Gastrocnemius medialis (tissue), 4 donors: Measurements from ENCODE around the gene XIRP1.

Experiments
- POLR2A ChIP-seq, 2 donors: fragments of 450-650 bp; IDR thresholded peaks; one replicate each; pipeline ENCODE4 v1.6.1; 2017; ENCODE audit warnings: antibody characterized with exemption in 2 of 2, mild to moderate bottlenecking in 2 of 2, moderate library complexity in 2 of 2
- TF ChIP-seq, protein P1 (sequence below), 5 experiments: fragments of 450-650 bp in 3 of 5; fragments of 200-600 bp in 2 of 5; sonication (generic) in 2 of 5; IDR thresholded peaks in 4 of 5; conservative IDR thresholded peaks in 1 of 5; 1 replicate in 4 of 5; 2 replicates in 1 of 5; pipeline ENCODE4 v1.5.1; 2016 to 2019; ENCODE audit warnings: antibody characterized with exemption in 5 of 5, mild to moderate bottlenecking in 3 of 5, moderate library complexity in 3 of 5

DNA sequence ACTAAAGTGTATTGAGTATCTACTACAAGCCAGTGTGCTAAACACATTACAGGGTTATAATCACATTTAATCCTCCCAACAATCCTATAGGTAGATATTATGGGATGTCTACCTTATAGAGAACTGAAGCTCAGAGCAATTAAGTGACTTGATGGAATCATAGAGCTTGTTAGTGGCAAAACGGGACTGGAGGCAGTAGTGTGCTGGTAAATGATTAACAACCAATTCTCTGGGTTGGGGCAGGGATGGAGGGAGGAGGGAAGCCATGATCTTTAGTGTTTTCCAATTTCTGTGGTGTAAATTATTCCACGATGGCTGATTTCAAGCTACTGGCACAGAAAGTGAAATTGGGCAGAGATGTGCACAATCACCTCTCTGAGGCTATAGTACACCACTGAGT, 20.5 kb downstream of the XIRP1 start:
- TF ChIP-seq, protein P1, sequence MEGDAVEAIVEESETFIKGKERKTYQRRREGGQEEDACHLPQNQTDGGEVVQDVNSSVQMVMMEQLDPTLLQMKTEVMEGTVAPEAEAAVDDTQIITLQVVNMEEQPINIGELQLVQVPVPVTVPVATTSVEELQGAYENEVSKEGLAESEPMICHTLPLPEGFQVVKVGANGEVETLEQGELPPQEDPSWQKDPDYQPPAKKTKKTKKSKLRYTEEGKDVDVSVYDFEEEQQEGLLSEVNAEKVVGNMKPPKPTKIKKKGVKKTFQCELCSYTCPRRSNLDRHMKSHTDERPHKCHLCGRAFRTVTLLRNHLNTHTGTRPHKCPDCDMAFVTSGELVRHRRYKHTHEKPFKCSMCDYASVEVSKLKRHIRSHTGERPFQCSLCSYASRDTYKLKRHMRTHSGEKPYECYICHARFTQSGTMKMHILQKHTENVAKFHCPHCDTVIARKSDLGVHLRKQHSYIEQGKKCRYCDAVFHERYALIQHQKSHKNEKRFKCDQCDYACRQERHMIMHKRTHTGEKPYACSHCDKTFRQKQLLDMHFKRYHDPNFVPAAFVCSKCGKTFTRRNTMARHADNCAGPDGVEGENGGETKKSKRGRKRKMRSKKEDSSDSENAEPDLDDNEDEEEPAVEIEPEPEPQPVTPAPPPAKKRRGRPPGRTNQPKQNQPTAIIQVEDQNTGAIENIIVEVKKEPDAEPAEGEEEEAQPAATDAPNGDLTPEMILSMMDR (IDR thresholded peaks at IDR 0.05 in 4 of 5, conservative IDR thresholded peaks at IDR 0.05 in 1 of 5), result no peak
- no peak for TF ChIP-seq POLR2A (IDR thresholded peaks at IDR 0.05)
